Spleen (tissue), 7 donors: ENCODE results near the gene THRAP3.

Source experiments
- CTCF ChIP-seq, 11 experiments: fragments of 200-600 bp in 7 of 11; fragments of 450-650 bp in 4 of 11; sonication (generic) in 4 of 11; IDR thresholded peaks in 8 of 11; conservative IDR thresholded peaks in 3 of 11; 1 replicate in 7 of 11; 2 replicates in 4 of 11; pipeline versions ENCODE4 v1.4.0 to v1.8.0; 2016 to 2021; ENCODE audit warnings: antibody characterized with exemption in 11 of 11, inconsistent platforms in 4 of 11, mild to moderate bottlenecking in 1 of 11
- POLR2A ChIP-seq, 3 donors: fragments of 450-650 bp; IDR thresholded peaks; one replicate each; pipeline ENCODE4 v1.5.1; 2017; ENCODE audit warnings: antibody characterized with exemption in 3 of 3, mild to moderate bottlenecking in 1 of 3
- donor health status: DM: no; HTN: no; CAD: no; lungs with moderate emphysema.
- donor health status: DM: no; HTN: no; CAD: no.
- donor health status: DM: no; HTN: no; CAD: no.

GRCh38 chr1:36321119-36321951 is 97.1 kb downstream of the THRAP3 start:
- TF ChIP-seq CTCF (IDR thresholded peaks at IDR 0.05 in 8 of 11, conservative IDR thresholded peaks at IDR 0.05 in 3 of 11) (no peak), POLR2A (IDR thresholded peaks at IDR 0.05) (no peak)
